ENCODE data around the gene SETD4.
A peak's percentile ranks its signal among the peaks of the same experiment; 100 is the strongest.
"Not testable (repeated sequence)": the region's sequence is repeated elsewhere in the genome, so short reads cannot be mapped to it uniquely, and the experiment has no call there.

SETD4 gene

GRCh38 chr21:36060159-36060921 lies at the start of gene SETD4:
SETD4 (minus strand) TSS chr21:36060526; CDS start chr21:36058888, 1,638 bp downstream.
- peak; percentile 99 for DNase-seq

GRCh38 chr21:36109868-36110267 lies 49.5 kb upstream of the SETD4 start:
- DNase-seq, result no peak

- DNase-seq, result no peak
These were observed 45.1 kb upstream of the SETD4 start for GRCh38 chr21:36105327-36105842.

GRCh38 chr21:36104317-36105300 lies 44.3 kb upstream of the SETD4 start:
- no peak for DNase-seq

GRCh38 chr21:36103434-36103833 lies 43.1 kb upstream of the SETD4 start:
- DNase-seq, result no peak

DNA sequence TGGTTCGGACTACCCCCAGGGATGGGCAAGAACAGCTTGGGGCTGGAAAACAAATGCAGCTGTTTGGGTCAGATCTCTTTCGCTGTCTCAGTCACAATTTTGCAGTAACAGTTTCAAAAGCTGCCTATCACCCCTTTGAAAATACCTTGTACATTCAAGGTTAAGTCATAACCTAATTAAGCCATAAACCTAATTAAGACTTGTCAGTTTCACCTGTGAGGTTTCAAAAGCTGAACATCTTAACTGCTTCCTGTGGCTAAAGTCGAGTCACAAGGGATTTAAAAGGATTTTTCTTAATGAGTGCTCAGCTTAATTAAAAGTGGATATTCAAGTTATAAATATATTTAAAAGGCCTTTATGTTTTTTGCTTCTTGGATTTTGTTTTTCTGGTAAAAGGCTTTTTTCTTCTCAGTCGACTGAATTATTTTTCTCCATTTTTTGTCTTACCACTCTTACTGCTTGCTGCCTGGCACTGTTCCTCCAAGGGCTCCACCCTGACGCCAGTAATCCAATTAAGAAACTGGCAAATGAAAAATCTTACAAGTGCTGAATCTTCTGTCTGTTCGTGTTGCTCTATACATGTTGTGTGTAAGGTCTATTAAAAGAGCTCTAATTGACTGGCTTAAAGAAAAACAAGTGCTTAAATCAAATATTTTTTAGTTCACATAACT lies 40.8 kb upstream of the SETD4 start:
- no peak for DNase-seq

- DNase-seq, result not testable (repeated sequence)
These were observed 39.4 kb upstream of the SETD4 start for GRCh38 chr21:36099695-36100211.

GRCh38 chr21:36099000-36099399 lies 38.7 kb upstream of the SETD4 start:
- DNase-seq, result no peak

DNA sequence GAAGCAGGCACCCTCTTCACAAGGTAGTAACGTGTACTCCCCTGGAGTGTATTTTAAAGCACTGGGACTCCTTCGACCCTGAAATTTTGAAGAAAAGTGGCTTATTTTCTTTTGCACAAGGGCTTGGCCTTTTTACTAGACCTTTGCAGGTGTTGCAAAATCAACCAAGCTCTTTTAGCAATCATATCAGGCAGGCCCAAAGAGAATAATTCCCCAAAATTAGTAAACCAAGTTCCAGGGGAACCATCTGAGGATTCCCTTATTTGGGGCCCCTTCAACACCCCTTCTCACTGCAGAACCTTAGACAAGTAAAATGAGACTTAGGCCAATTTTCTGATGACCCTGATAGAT lies 37.8 kb upstream of the SETD4 start:
- no peak for DNase-seq

DNA sequence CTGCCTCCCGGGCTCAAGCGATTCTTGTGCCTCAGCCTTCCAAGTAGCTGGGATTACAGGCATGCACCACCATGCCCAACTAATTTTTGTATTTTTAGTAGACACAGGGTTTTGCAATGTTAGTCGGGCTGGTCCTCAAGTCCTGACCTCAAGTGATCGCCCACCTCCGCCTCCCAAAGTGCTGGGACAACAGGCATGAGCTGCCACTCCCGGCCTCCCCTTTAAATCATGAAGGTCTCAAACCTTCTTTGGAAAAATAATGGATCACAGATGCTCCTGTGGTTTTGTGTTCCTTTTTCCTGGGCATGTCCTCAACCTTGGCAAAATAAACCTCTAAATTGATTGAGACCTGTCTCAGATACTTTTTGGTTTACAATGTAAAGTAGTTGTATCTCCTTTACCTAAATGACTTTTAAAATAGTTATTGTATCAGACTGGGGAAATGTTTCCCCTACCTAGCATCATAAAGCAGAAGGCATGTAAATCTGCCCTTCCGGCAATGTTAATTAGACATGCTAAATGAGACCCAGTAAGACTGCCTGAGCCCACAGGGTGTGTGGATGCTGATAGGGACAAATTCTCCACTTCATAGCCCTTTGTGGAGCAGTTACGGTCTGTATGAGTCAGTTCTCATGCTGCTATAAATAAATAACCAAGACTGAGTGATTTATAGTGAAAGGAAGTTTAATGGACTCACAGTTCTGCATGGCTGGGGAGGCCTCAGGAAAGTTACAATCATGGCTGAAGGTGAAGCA lies 37.3 kb upstream of the SETD4 start:
- no peak for DNase-seq

DNA sequence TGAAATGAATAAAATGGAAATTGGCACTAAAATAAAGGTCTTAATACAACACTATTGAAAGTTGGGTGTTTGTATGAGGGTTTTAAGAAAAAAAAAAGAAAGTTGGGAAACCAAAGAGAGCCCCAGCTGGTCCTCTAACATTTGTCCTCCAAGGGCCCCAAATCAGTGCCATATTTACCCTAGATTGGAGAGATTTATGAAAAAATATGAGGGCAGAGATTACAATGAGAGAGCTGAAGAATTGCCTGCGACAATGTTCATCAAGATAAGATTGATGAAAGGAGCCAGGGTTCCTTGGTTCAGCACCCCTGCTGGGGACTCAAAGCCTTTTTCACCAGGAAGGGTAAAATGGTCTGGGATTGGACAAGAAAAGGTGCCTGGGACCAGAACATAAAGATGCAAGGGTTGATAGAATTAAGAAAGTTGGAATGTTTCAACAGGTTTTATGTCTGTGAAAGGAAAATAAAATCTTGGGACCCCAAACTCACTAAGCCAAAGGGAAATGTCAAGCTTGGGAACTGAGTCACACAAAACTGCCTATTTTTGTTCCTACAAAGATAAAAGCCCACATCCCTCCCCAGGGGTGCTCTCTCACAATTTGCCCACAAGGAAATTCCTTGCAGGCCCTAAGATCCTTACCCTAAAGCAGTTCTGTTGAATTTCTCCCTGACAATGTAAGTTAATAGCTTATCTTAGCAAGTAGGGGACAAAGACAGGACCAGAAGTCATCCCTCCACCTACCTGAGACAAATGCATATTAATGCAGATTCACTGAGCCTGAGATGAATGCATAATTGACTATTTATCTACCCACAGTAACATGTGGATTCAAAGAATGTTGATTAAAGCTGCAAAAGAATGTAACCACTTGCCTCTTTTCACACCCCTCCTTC lies 36.3 kb upstream of the SETD4 start:
- DNase-seq, result no peak

GRCh38 chr21:36093512-36093911 lies 33.2 kb upstream of the SETD4 start:
- no peak for DNase-seq

GRCh38 chr21:36092681-36093080 lies 32.4 kb upstream of the SETD4 start:
- no peak for DNase-seq

- no peak for DNase-seq
These were observed 29.6 kb upstream of the SETD4 start for GRCh38 chr21:36089946-36090345.

- no peak for DNase-seq
These were observed 27.2 kb upstream of the SETD4 start for GRCh38 chr21:36087362-36088138.

DNA sequence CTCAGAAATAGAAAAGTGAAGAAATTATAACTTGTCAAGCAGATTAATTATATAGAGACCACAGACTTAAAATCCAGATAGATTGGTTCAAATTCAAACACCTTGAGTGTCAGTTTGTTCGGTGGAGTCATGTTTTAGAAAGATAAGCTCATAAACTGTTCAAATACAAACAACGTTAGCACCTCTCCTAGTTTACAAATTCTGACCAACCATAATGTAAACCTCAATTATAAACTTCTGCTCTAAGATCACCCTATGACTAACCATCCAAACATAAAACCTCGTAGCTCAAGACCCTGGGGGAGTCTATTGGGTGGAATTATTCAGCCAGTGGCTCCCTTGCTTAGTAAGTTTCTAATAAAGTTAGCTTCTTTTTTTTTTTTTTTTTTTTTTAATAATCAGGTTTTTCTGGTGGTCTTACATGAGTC lies 21.9 kb upstream of the SETD4 start:
- DNase-seq, result no peak

DNA sequence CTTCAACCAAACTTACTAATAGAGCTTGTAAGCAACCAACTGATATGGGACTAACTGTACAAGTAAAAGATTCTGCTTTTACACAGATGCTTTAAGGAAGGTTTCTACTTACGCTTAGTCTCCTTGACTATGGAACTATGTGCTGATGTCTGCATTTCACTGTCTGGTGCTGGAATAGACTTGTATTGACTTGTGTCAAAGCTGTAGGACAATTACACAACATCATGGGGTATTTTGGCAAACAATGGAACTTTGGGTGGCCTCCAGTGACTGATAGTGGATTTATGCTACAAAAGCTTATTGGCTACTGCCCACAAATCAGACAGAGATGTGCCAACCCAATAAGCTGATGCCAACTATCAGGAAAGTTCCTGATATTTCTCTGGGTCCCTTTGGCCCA lies 20.1 kb upstream of the SETD4 start:
- no peak for DNase-seq

DNA sequence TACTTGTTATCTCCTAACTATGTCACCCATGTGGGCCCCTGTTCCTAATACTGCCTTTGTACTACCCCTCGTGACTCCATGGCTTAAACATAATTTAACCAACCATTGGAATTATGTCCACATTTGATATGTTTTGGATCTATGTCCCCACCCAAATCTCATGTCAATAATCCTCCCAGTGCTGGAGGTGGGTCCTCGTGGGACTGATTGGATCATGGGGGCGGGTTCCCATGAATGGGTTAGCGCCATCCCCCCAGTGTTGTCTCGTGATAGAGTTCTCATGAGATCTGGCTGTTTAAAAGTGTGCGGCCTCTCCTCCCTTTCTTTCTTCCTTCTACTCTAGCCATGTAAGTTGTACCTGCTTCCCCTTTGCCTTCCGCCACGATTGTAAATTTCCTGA lies 19.3 kb upstream of the SETD4 start:
- DNase-seq, result no peak

DNA sequence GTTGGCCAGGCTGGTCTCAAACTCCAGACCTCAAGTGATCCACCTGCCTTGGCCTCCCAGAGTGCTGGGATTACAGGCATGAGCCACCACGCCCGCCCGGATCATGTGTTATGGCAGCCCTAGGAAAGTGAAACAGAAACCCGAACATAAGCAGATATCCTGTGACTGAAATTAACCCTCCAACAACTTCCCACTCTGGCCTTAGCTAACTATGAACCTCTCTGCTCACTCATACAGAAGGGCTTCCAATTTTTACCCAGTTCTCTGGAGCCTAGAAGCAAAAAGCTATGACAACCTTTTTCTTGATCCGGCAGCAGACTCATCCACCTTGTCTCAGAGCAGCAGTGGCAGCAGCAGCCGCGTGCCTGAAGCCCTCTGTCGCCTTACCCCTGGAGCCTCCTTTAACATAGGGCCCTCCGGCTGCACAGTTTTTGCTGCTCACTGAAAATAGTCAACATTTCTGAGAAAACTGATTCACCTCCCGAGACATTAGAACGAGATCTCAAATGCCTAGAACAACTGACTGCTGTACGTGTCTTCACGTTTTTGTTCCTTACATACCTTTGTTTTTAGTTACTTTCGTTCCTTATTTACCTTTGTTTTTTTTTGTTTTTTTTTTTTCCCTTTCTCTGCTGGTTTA lies 18.8 kb upstream of the SETD4 start:
- DNase-seq, result no peak

DNA sequence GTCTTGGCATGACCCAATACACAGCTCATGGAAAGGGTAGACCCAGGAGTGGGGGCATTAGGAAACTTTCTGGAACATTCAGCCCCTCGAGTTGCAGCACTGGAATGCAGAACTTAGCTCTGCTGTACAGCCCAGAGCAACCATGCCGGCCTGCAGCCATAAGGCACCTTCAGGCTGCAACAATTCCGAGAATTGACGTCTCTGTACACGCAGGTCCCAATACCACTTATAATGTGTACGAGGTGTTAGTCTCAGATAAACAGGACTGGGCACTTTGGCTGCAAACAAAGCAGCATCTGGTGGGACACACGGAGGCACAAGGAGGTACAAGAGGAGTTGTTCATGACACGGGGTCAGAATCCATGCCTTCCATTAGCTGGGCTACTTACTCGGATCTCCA lies 17.4 kb upstream of the SETD4 start:
- no peak for DNase-seq
